ENCODE measurements around the gene SRC. TPM values are rescaled to one million over a fixed set of nuclear protein-coding genes. Genes with fewer than 3 reads are reported as not detected.
A peak's percentile ranks its signal among the peaks of the same experiment; 100 is the strongest.

SRC gene
- total and polyA plus RNA-seq, 2 donors (not counting 3 experiments of a cell fraction or from before 2014, with no cell fraction given) = 22.6 to 29.4 TPM

GRCh38 chr20:37392441-37393195 is 46.7 kb downstream of the SRC start:
- no peak overlapping the region for H2AFZ ChIP-seq (ENCODE audit: low read depth, low read length)
- TF ChIP-seq FOS (IDR thresholded peaks at IDR 0.05; ENCODE audit: borderline replicate concordance, insufficient read depth, low read length) (no peak), POLR2AphosphoS5 (IDR thresholded peaks at IDR 0.05; ENCODE audit: insufficient read depth, low read depth, low read length) (peak; percentile 24), GATA2 (IDR thresholded peaks at IDR 0.05; ENCODE audit: insufficient read depth, insufficient read length, low read depth, low read length) (no peak), POLR2A (IDR thresholded peaks at IDR 0.05; ENCODE audit: low read depth, low read length) (no peak), EZH2 (IDR thresholded peaks at IDR 0.05; ENCODE audit: borderline replicate concordance, low read depth, low read length, severe bottlenecking) (no peak), MAX (IDR thresholded peaks at IDR 0.05; ENCODE audit: insufficient read depth, insufficient read length) (no peak), CTCF (IDR thresholded peaks at IDR 0.05; ENCODE audit: extremely low read depth in 1 of 2, insufficient read depth in 1 of 2, low read depth in 1 of 2, low read length in 2 of 2) (peak; percentile 36 to 52), MYC (IDR thresholded peaks at IDR 0.05; ENCODE audit: low read depth, low read length) (no peak), JUN (IDR thresholded peaks at IDR 0.05; ENCODE audit: borderline replicate concordance, insufficient read depth, insufficient read length, low read depth) (no peak)
- dilution Hi-C loops (cut with MboI; ENCODE audit: extremely low pct_ligation_motif_present, low sequenced_read_pairs) = loop anchor here (10.0 kb wide), 1 partner anchor 122 kb away; no protein-coding TSS in a partner anchor
- POLR2A ChIA-PET = no interaction called here
- peaks cover 9% of the 10 kb centered on the region for H3K4me1 ChIP-seq (ENCODE audit: control insufficient read depth, extremely low read depth, insufficient read depth, low read length)
- intact Hi-C loops (cut with micrococcal nuclease) = loop anchor here (1.0 kb wide), 1 partner anchor 142 kb away; no protein-coding TSS in a partner anchor
- no peak overlapping the region for H3K27ac ChIP-seq (ENCODE audit: insufficient read depth, low read depth, low read length)
- H3K27me3 ChIP-seq (ENCODE audit: control insufficient read depth in 2 of 2, insufficient read depth in 2 of 2, low read length in 2 of 2) = no peaks in the 10 kb centered on the region
- H4K20me1 ChIP-seq (replicated peaks; ENCODE audit: control insufficient read depth, extremely low read depth, insufficient read depth, low read length) = no peaks in the 10 kb centered on the region
- H3K9me3 ChIP-seq (replicated peaks; ENCODE audit: control insufficient read depth, insufficient read depth, low read length) = no peaks in the 10 kb centered on the region
- H3K9ac ChIP-seq (replicated peaks; ENCODE audit: extremely low read depth, insufficient read depth, low read length) = no peak overlapping the region
- no peak for DNase-seq (ENCODE audit: low read depth, low spot score)
- H3K9me1 ChIP-seq (replicated peaks; ENCODE audit: control insufficient read depth, extremely low read depth, insufficient read depth, low read length) = no peaks in the 10 kb centered on the region
- peaks cover 0 to 4% of the 10 kb centered on the region in 2 experiments for H3K36me3 ChIP-seq (ENCODE audit: control insufficient read depth in 2 of 2, extremely low read depth in 1 of 2, insufficient read depth in 2 of 2, low read length in 2 of 2)
- no peak overlapping the region for H3K4me2 ChIP-seq (ENCODE audit: insufficient read depth, low read length)
- H3K4me3 ChIP-seq (replicated peaks in 1 of 3; ENCODE audit: insufficient read depth in 1 of 3, low read depth in 1 of 3, low read length in 3 of 3) = no peak overlapping the region
- no TSS peak for BruUV-seq (replicated peaks)
- FAIRE-seq = no peak
- H3K79me2 ChIP-seq (ENCODE audit: control insufficient read depth, insufficient read depth, low read length) = no peaks in the 10 kb centered on the region
- CTCF ChIA-PET = interaction anchor here (1.1 to 1.8 kb wide), 4 partner anchors 8 to 141 kb away, joined by 3 to 6 read pairs (median 4); no protein-coding TSS in a partner anchor

Measured in endothelial cell of umbilical vein (primary cell).